HFF-Myc (cell line): ENCODE results near the gene ADIPOR2.
"Not testable (repeated sequence)": the region's sequence is repeated elsewhere in the genome, so short reads cannot be mapped to it uniquely, and the experiment has no call there.

ENCODE experiments used
- DNase-seq: peaks from one replicate; pipeline ENCODE4 v3.0.0-alpha.2; 2011; ENCODE audit warnings: low read depth; ENCODE audit errors: extremely low read depth
- H3K4me3 ChIP-seq: replicated peaks from 2 replicates; pipeline ENCODE4 v1.5.1; 2011; ENCODE audit warnings: low read depth, mild to moderate bottlenecking, control low read depth, low read length
- TF ChIP-seq, protein P1 (sequence below): IDR thresholded peaks from 2 replicates; pipeline ENCODE4 v1.5.1; 2012; ENCODE audit warnings: mild to moderate bottlenecking, low read depth, low read length, control low read depth; ENCODE audit errors: missing control alignments

The ADIPOR2 gene

DNA sequence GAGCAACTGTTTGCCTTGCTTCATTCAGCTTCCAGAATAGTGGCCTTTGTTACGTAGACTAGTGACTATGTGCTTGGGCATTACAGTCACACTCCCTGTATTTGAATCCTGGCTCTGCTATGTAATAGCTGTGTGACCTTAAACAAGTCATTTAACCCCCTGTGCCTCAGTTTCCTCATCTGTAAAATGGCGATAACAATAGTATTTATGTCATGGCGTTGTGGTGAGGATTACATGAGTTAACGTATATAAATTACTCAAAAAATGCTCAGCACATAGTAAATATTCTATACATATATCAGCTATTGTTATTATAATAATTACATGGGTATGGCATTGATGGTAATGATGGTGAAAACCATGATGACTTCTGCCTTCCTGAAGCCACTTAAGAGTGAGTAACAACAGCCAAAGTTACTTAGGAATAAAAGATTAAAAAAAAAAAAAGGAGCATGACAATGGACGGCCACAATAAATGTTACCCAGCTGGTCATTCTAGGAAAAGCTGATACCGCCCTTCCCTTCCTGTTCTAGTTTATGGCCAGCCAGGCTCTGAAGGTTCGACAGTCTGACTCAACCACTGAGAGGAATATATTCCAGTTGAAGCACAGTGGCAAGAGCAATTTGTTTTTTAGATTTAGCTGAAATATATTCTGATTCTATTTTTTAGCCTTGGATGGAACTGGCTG lies 9.9 kb upstream of the ADIPOR2 start:
- H3K4me3 ChIP-seq: no peak overlapping the region
- TF ChIP-seq, protein P1, sequence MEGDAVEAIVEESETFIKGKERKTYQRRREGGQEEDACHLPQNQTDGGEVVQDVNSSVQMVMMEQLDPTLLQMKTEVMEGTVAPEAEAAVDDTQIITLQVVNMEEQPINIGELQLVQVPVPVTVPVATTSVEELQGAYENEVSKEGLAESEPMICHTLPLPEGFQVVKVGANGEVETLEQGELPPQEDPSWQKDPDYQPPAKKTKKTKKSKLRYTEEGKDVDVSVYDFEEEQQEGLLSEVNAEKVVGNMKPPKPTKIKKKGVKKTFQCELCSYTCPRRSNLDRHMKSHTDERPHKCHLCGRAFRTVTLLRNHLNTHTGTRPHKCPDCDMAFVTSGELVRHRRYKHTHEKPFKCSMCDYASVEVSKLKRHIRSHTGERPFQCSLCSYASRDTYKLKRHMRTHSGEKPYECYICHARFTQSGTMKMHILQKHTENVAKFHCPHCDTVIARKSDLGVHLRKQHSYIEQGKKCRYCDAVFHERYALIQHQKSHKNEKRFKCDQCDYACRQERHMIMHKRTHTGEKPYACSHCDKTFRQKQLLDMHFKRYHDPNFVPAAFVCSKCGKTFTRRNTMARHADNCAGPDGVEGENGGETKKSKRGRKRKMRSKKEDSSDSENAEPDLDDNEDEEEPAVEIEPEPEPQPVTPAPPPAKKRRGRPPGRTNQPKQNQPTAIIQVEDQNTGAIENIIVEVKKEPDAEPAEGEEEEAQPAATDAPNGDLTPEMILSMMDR: no peak
- no peak for DNase-seq

DNA sequence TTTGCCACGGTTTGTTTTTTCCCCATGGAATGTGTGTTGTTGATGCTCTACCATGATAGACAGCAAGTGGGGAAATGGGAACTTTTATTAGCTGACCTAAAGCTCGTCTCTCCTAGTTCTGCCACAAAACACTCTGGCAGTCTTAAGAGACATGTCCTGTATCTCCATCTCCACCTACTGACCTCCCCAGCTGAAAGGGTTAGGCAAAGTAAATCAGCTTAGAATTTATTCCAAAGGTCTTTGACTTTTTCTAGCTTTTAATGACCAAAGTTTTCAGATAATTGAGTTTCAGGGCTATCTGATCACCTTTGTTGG lies 9.4 kb upstream of the ADIPOR2 start:
- TF ChIP-seq, protein P1: no peak
- no peak overlapping the region for H3K4me3 ChIP-seq
- DNase-seq: no peak

DNA sequence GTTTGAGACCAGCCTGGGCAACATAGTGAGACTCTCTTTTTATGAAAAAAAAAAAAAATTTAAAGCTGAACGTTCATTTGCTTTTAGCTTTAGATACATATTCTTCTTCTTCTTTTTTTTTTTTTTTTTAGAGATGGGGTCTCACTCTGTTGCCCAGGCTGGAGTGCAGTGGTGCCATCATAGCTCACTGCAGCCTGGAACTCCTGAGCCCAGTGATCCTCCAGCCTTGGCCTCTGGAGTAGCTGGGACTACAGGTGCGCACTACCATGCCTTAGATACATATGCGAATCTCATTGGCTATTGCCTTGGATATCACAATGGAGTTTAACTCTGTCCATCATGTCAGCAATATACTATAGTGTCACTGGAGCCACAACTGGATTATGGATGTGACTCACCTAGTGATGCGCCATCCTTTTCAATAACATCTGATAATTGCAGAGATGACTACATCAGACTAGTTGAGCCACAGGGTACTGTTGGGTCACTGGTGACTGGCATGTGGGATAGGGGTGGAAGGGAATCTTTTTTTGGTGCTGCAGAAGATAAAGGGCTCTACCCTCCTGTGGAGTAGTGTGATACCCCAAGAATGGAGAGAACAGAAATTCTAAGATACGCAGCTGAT lies 2.7 kb upstream of the ADIPOR2 start:
- H3K4me3 ChIP-seq: no peak overlapping the region
- TF ChIP-seq, protein P1: no peak
- no peak for DNase-seq

DNA sequence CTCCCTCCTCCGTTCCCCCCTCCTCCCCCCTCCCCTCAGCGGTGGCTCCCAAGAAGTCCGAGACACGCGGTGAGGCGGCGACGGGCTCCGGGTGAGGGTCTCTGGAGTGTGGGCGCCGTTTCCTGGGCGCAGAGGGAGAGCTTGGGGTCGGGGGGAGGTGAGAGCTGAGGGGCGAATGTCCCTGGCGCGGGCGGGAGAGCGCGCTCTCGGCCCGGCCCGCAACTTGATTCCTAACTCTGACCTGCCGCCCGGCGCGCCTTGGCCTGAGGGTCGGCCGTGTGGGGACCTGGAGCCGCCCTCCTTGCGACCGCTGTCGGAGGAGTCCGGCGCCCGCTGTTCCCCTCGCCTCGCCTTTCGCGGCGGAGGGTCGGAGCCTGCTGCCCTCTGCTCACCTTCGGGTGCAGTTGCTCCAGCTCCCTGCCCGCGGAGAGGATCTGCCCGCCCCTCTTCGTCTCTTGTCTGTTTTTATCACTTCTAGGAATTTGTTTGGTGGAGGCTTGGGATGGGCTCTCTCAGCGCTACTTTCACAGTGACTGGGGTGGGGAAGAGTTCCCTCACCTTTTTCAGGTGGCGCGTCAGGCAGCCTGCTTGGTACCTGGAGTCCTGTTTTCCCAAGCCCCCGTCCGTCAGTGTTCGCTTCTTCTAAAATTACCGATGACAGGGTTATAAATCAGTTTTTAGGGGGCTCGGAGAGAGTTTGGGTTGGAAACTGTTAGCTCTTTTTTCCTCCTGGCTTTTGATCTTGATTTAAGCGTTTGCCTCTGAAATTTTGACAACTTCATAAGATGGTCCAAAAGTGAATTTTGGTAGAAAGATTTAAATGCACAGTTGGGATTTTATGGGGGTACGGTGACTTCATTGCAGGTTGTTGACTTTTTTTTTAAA lies 495 bp downstream of the ADIPOR2 start:
- no peak for DNase-seq
- TF ChIP-seq, protein P1: no peak
- H3K4me3 ChIP-seq: peak overlapping the region; percentile 91

DNA sequence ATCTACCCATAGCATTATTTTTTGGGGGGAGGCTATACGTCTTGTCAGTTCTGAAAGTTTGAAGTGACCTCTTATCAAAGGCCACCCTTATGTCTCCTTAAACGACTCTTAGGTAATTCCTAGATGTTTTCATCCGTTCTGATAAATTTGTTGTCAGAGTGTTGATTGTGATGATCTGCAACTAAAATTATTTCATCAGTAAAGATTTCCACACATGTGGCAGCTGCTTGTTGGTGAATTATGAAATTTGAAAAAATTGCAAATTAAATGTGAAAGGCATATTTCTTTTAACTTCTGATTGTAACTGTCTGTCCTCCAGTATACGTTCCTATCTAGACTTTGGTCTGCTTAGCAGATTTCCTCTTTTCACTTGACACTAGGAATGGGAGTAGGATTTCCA lies 1.4 kb downstream of the ADIPOR2 start:
- TF ChIP-seq, protein P1: no peak
- DNase-seq: no peak
- peak overlapping the region; percentile 91 for H3K4me3 ChIP-seq

DNA sequence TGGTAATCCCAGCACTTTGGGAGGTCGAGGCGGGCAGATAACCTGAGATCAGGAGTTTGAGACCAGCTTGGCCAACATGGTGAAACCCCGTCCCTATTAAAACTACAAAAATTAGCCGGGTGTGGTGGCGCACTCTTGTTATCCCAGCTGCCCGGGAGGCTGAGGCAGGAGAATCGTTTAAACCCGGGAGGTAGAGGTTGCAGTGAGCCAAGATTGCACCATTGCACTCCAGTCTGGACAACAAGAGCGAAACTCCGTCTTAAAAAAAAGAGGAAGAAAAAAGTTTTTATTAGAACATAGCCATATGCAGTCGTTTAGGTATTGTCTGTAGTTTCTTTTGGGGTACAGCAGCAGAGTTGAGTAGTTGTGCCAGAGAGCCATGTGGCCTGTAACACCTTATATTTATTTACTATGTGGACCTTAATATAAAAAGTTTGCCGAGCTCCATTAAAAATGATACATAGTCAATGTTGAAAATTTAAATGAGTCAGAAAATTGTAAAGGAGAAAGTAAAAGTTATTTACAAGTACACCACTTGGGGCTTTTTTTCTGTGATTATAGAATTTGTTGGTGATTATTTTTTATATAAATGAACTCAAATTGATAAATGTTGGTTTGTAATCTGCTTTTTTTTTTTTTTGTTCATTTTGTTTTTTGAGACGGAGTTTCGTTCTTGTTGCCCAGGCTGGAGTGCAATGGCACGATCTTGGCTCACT lies 2.2 kb downstream of the ADIPOR2 start:
- 0 out of 2 replicates have a peak overlapping the region, but pooled peaks have one; percentile 91 for H3K4me3 ChIP-seq
- no peak for DNase-seq
- TF ChIP-seq, protein P1: no peak

DNA sequence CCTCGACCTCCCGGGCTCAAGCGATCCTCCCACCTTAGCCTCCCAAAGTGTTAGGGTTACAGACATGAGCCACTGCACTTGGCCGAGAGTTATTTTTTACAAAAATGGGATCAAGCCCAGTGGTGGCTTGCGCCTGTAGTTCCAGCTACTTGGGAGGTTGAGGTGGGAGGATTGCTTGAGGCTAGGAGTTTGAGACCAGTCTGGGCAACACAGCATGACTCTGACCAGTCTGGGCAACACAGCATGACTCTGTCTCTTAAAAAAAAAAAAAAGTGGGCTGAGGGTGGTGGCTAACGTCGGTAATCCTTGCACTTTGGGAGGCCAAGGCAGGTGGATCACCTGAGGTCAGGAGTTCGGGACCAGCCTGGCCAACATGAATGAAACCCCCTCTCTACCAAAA lies 4.2 kb downstream of the ADIPOR2 start:
- H3K4me3 ChIP-seq, DNase-seq: not testable (repeated sequence)
